Adrenal gland (tissue), 12 donors: ENCODE results near the gene PFKM. TPM values are rescaled to one million over a fixed set of nuclear protein-coding genes. Genes with fewer than 3 reads are reported as not detected.

ENCODE experiments used
- DNase-seq, 7 donors: peaks; one replicate each; pipeline ENCODE4 v3.0.0-alpha.2; 2019 to 2020
- H3K27ac ChIP-seq, 5 donors: fragments of 200-600 bp; sonication (generic) in 4 of 5; 1 replicate in 3 of 5; 2 replicates in 2 of 5; pipeline versions ENCODE4 v1.5.1 to v1.8.0; 2016 to 2020; ENCODE audit warnings: mild to moderate bottlenecking in 1 of 5
- H3K27me3 ChIP-seq: fragments of 200-600 bp; 2 replicates; pipeline ENCODE4 v1.8.0; 2021
- H3K36me3 ChIP-seq, 2 donors: fragments of 200-600 bp; replicated peaks in 1 of 2; 1 replicate in 1 of 2; 2 replicates in 1 of 2; pipeline versions ENCODE4 v1.5.1 to v1.8.0; 2018 to 2022
- H3K4me1 ChIP-seq, 2 donors: fragments of 200-600 bp; replicated peaks in 1 of 2; 1 replicate in 1 of 2; 2 replicates in 1 of 2; pipeline versions ENCODE4 v1.5.1 to v1.8.0; 2018 to 2021
- H3K4me3 ChIP-seq, 4 donors: fragments of 200-600 bp; sonication (generic) in 3 of 4; one replicate each; pipeline ENCODE4 v1.5.1; 2016 to 2018
- H3K9me3 ChIP-seq, 3 donors: fragments of 200-600 bp; sonication (generic) in 1 of 3; replicated peaks in 1 of 3; 1 replicate in 2 of 3; 2 replicates in 1 of 3; pipeline versions ENCODE4 v1.5.1 to v1.8.0; 2016 to 2021
- POLR2A ChIP-seq, 2 donors: fragments of 450-650 bp; IDR thresholded peaks; one replicate each; pipeline ENCODE4 v1.6.1; 2017; ENCODE audit warnings: antibody characterized with exemption in 2 of 2, mild to moderate bottlenecking in 2 of 2, moderate library complexity in 1 of 2
- WGBS, 4 donors: extraction: QIAGEN DNeasy Blood & Tissue Kit in 2 of 4; methylation state at CpG; one replicate each; pipeline versions ENCODE4 v1.1.5 to v1.1.7; 2013 to 2017; 5-methylcytosine and 5-hydroxymethylcytosine counted together
- intact Hi-C, 2 donors: fragments of 100-400 bp; cut with DNase I; formaldehyde crosslinking; loops; one replicate each; pipeline versions ENCODE4 v1.14.1 to v1.15.0; 2022 to 2023
- polyA plus RNA-seq, 3 donors: library from polyadenylated mRNA; stranded (reverse); fragments of 200-250 nt in 2 of 3; fragments of 350-450 nt in 1 of 3; fragmentation: Illumina TruSeq in 1 of 3; extraction: RNeasy Lipid Tissue Mini Kit (QIAGEN cat#74804) in 1 of 3; gene quantifications; one replicate each; pipeline ENCODE4 v1.2.3, GENCODE V29; 2013 to 2014
- total RNA-seq, 9 donors: library from RNA; depleted of rRNA in 4 of 9; stranded (reverse); fragments of >200 nt in 4 of 9; fragments of 120-200 nt in 1 of 9; fragmentation: NEBNext Ultra II Directional in 1 of 9; extraction: Animal tissue kit (Norgen Biotek cat#: 25700) in 1 of 9; gene quantifications; one replicate each; pipeline versions ENCODE4 v1.1.0 to v1.2.4, GENCODE V29; 2013 to 2023
- TF ChIP-seq, protein P1 (sequence below), 6 experiments: fragments of 450-650 bp in 4 of 6; fragments of 200-600 bp in 2 of 6; sonication (generic) in 1 of 6; IDR thresholded peaks; 1 replicate in 5 of 6; 2 replicates in 1 of 6; pipeline versions ENCODE4 v1.5.1 to v1.8.0; 2016 to 2021; ENCODE audit warnings: antibody characterized with exemption in 6 of 6, mild to moderate bottlenecking in 2 of 6, moderate library complexity in 1 of 6
- donor health status: healthy with polysubstance abuse.
- donor health status: Bipolar disorder and iron deficiency.
- donor health status: DM: yes; HTN: yes; CAD: no.
- donor health status: DM: no; HTN: no; CAD: no.
- donor health status: DM: no; HTN: no; CAD: no.
- donor health status: DM: yes; HTN: yes; CAD: no.

The PFKM gene
- total and polyA plus RNA-seq, 12 donors = 44.4 to 183 (median 107) TPM

GRCh38 chr12:48175613-48176416 is 56.7 kb downstream of the PFKM start:
- Histone ChIP-seq H3K4me1 (no peaks in the 10 kb centered on the region), H3K27ac (no peak overlapping the region), H3K9me3 (no peaks in the 10 kb centered on the region), H3K36me3 (no peaks in the 10 kb centered on the region), H3K4me3 (no peak overlapping the region), H3K27me3 (no peaks in the 10 kb centered on the region)
- no peak for TF ChIP-seq POLR2A (IDR thresholded peaks at IDR 0.05)
- TF ChIP-seq, protein P1, sequence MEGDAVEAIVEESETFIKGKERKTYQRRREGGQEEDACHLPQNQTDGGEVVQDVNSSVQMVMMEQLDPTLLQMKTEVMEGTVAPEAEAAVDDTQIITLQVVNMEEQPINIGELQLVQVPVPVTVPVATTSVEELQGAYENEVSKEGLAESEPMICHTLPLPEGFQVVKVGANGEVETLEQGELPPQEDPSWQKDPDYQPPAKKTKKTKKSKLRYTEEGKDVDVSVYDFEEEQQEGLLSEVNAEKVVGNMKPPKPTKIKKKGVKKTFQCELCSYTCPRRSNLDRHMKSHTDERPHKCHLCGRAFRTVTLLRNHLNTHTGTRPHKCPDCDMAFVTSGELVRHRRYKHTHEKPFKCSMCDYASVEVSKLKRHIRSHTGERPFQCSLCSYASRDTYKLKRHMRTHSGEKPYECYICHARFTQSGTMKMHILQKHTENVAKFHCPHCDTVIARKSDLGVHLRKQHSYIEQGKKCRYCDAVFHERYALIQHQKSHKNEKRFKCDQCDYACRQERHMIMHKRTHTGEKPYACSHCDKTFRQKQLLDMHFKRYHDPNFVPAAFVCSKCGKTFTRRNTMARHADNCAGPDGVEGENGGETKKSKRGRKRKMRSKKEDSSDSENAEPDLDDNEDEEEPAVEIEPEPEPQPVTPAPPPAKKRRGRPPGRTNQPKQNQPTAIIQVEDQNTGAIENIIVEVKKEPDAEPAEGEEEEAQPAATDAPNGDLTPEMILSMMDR (IDR thresholded peaks at IDR 0.05) = no peak
- DNase-seq = no peak
- intact Hi-C loops = no loop called here
- WGBS, 4 donors = 58 to 68% (median 66%) methylated on average over 3 of the region's 3 CpGs

GRCh38 chr12:48176417-48176751 is 57.2 kb downstream of the PFKM start:
- Histone ChIP-seq H3K27me3 (no peaks in the 10 kb centered on the region), H3K36me3 (no peaks in the 10 kb centered on the region), H3K4me1 (no peaks in the 10 kb centered on the region), H3K27ac (no peak overlapping the region), H3K4me3 (no peak overlapping the region), H3K9me3 (no peaks in the 10 kb centered on the region)
- DNase-seq = no peak
- TF ChIP-seq, protein P1 (IDR thresholded peaks at IDR 0.05) = no peak
- TF ChIP-seq POLR2A (IDR thresholded peaks at IDR 0.05) = no peak
- intact Hi-C loops = no loop called here

GRCh38 chr12:48177982-48178381 is 58.8 kb downstream of the PFKM start:
- no peak for DNase-seq
- 69 to 80% (median 77%) methylated on average over 4 of the region's 4 CpGs for WGBS, 4 donors
- Histone ChIP-seq H3K27ac (no peak overlapping the region), H3K9me3 (no peaks in the 10 kb centered on the region), H3K36me3 (no peaks in the 10 kb centered on the region), H3K4me3 (no peak overlapping the region), H3K27me3 (no peaks in the 10 kb centered on the region), H3K4me1 (peaks cover 0 to 8% of the 10 kb centered on the region in 2 donors)
- TF ChIP-seq POLR2A (IDR thresholded peaks at IDR 0.05) = no peak
- TF ChIP-seq, protein P1 (IDR thresholded peaks at IDR 0.05) = no peak
- intact Hi-C loops = no loop called here

- 96 to 100% (median 98%) methylated on average over 1 of the region's 1 CpG for WGBS, 4 donors
- H3K9me3 ChIP-seq = no peaks in the 10 kb centered on the region
- no peaks in the 10 kb centered on the region for H3K36me3 ChIP-seq
- DNase-seq = no peak
- no peak overlapping the region for H3K4me3 ChIP-seq
- intact Hi-C loops = no loop called here
- H3K4me1 ChIP-seq = peaks cover 5 to 19% of the 10 kb centered on the region in 2 donors
- no peak overlapping the region for H3K27ac ChIP-seq
- TF ChIP-seq, protein P1 (IDR thresholded peaks at IDR 0.05) = no peak
- TF ChIP-seq POLR2A (IDR thresholded peaks at IDR 0.05) = no peak
- H3K27me3 ChIP-seq = no peaks in the 10 kb centered on the region
Observed at GRCh38 chr12:48179466-48179865, 60.3 kb downstream of the PFKM start.
